ENCODE measurements around the gene SYNGR4.

The SYNGR4 gene

GRCh38 chr19:48321622-48322591, 42.3 kb upstream of the SYNGR4 start:
- H3K4me3 ChIP-seq (ENCODE audit: low read depth, low read length) = peak overlapping the region; percentile 77
- TF ChIP-seq CTCF (IDR thresholded peaks at IDR 0.05; ENCODE audit: borderline replicate concordance, insufficient read depth, low read depth, low read length) = no peak

DNA sequence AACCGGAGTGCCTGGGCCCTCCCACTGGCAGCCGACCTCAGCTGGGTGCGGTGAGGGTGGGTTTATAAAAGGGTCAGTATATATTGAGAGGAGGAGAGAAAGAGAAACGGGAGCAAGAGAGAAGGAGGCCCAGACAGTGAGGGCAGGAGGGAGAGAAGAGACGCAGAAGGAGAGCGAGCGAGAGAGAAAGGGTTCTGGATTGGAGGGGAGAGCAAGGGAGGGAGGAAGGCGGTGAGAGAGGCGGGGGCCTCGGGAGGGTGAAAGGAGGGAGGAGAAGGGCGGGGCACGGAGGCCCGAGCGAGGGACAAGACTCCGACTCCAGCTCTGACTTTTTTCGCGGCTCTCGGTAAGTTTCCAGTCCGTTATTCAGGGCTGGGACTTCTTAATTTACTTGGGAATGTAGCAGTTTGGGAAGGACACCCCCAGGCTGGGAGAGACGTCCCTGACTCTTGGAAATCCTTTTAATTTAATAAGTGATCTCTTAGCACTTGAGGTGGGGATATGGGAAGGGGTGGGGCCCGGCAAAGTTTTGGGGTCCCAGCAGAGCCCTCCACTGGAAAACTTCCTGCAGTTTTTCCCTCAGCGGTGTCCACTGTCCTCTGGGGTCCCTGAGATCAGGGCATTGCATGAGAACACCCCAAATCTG, 38.8 kb upstream of the SYNGR4 start, which contains the start of gene EMP3:
TSS of gene EMP3 (plus strand) at position 288 of the 646 bp plus-strand sequence. CDS start 1,293 bp downstream, outside the sequence.
- TF ChIP-seq CTCF (IDR thresholded peaks at IDR 0.05; ENCODE audit: borderline replicate concordance, insufficient read depth, low read depth, low read length) = no peak

DNA sequence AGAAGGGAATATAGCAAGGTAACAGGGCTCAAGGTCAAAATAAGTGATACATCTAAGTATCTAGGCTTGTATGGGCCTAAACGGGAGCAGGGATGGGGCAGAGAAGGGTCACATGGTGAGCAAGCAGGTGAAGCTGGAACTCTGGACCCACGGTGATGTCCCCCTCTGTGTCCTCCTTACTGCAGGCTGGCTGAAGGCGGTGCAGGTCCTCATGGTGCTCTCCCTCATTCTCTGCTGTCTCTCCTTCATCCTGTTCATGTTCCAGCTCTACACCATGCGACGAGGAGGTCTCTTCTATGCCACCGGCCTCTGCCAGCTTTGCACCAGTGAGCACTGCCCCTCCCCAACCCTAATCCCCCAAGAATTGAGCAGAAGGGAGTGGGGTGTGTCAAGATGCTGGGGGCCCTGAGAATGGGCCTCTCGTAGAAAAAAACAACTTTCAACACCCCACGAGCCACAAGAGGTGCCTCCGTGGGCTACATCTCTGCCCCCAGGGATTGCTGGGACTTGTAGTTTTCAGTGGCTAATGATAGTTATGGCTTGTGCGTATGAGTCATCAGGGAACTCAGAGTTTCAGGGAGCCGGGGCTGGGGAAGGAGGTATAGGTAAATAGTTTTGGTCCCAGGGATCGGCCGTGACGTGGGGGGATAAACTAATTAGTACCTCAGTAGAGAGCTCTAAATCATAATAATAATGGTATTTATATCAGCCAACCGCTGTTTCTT, 34.8 kb upstream of the SYNGR4 start:
- no peak for TF ChIP-seq CTCF (IDR thresholded peaks at IDR 0.05; ENCODE audit: borderline replicate concordance, insufficient read depth, low read depth, low read length)
- peak overlapping the region; percentile 33 for H3K4me3 ChIP-seq (ENCODE audit: low read depth, low read length)

More for the DNA sequence above, 38.8 kb upstream of the SYNGR4 start, which contains the start of gene EMP3:
- H3K4me3 ChIP-seq (ENCODE audit: low read depth, low read length) = peak within 1 kb of the TSS; percentile 71

DNA sequence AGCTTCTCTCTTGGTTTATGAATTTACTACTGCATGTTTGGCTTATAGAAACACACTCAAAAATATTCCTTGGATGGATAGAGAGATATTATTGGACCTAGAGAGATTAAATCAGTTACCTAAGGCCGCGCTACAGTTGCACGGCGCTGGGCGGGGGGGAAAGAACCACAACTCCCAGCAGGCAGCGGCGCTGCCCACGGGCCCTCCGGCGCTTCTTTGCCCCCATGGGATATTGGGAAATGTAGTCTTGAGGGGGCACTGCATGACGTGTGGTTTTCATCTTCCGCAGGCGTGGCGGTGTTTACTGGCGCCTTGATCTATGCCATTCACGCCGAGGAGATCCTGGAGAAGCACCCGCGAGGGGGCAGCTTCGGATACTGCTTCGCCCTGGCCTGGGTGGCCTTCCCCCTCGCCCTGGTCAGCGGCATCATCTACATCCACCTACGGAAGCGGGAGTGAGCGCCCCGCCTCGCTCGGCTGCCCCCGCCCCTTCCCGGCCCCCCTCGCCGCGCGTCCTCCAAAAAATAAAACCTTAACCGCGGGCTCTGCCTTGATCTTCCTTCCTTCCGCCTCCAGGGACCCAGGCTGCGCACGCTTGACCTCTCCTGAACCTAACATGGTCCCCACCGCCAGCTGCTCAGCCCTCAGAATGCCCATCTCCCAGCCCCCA, 34.0 kb upstream of the SYNGR4 start:
- H3K4me3 ChIP-seq (ENCODE audit: low read depth, low read length) = peak overlapping the region; percentile 49
- TF ChIP-seq CTCF (IDR thresholded peaks at IDR 0.05; ENCODE audit: borderline replicate concordance, insufficient read depth, low read depth, low read length) = 0 out of 2 replicates have a peak, but pooled peaks have one; percentile 1

GRCh38 chr19:48332351-48332661, 31.9 kb upstream of the SYNGR4 start:
- no peak for TF ChIP-seq CTCF (IDR thresholded peaks at IDR 0.05; ENCODE audit: borderline replicate concordance, insufficient read depth, low read depth, low read length)
- H3K4me3 ChIP-seq (ENCODE audit: low read depth, low read length) = peak overlapping the region; percentile 28

GRCh38 chr19:48332662-48333466, 31.3 kb upstream of the SYNGR4 start:
- TF ChIP-seq CTCF (IDR thresholded peaks at IDR 0.05; ENCODE audit: borderline replicate concordance, insufficient read depth, low read depth, low read length) = no peak
- H3K4me3 ChIP-seq (ENCODE audit: low read depth, low read length) = peak overlapping the region; percentile 65

Data from GM12875 (cell line).